Measurements from ENCODE around the gene PLCL2.

DNA sequence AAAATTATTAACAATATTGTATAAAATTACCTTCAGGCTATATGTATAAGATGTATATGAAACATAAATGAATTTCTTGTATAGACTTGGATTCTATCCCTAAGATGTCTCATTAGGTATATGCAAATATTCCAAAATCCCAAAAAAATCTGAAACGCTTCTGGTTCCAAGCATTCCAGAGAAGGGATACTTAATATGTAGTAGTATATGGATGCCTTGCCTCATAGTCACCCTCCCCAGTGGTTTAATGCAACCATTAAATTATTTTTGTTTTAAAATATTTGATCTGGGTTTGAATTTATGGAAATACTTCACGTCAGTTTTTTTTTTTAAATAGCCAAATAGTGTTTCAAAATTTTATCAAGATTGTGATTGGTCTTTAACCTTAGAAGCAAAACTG, 27.2 kb downstream of the PLCL2 start:
- TF ChIP-seq POLR2A (IDR thresholded peaks at IDR 0.05; ENCODE audit: low read depth, low read length) (no peak), TAF1 (IDR thresholded peaks at IDR 0.05; ENCODE audit: borderline replicate concordance, low read depth, low read length) (no peak), POLR2AphosphoS5 (IDR thresholded peaks at IDR 0.05; ENCODE audit: low read depth, low read length) (no peak)
